Coronary artery (tissue), 2 donors: ENCODE results near the gene PSRC1.
A peak's percentile ranks its signal among the peaks of the same experiment; 100 is the strongest.

Experiments
- DNase-seq: peaks from one replicate; pipeline ENCODE4 v3.0.0-alpha.2; 2017; ENCODE audit warnings: low spot score
- H3K27ac ChIP-seq, 2 donors: fragments of 200-600 bp; sonication (generic); one replicate each; pipeline ENCODE4 v1.5.1; 2016 to 2019
- H3K4me3 ChIP-seq: fragments of 200-600 bp; sonication (generic); 2 replicates; pipeline ENCODE4 v1.5.1; 2016; ENCODE audit warnings: mild to moderate bottlenecking, moderate library complexity
- CTCF ChIP-seq: fragments of 200-600 bp; sonication (generic); IDR thresholded peaks from one replicate; pipeline ENCODE4 v1.5.1; 2019; ENCODE audit warnings: antibody characterized with exemption

Gene PSRC1

GRCh38 chr1:109265741-109266330 is 17.1 kb downstream of the PSRC1 start:
- DNase-seq, result no peak
- Histone ChIP-seq H3K27ac (no peak overlapping the region), H3K4me3 (no peak overlapping the region)
- no peak for TF ChIP-seq CTCF

GRCh38 chr1:109265016-109265415 is 17.9 kb downstream of the PSRC1 start:
- no peak for DNase-seq
- H3K4me3 ChIP-seq, result no peak overlapping the region
- H3K27ac ChIP-seq, result no peak overlapping the region
- no peak for TF ChIP-seq CTCF

- TF ChIP-seq CTCF, result no peak
- DNase-seq, result no peak
- Histone ChIP-seq H3K4me3 (no peak overlapping the region), H3K27ac (no peak overlapping the region)
These were observed 18.6 kb downstream of the PSRC1 start for GRCh38 chr1:109264379-109264755.

- no peak overlapping the region for H3K4me3 ChIP-seq
- H3K27ac ChIP-seq, result no peak overlapping the region
- DNase-seq, result no peak
- TF ChIP-seq CTCF, result peak; percentile 80
These were observed 19.2 kb downstream of the PSRC1 start for GRCh38 chr1:109263597-109264378.

- no peak for DNase-seq
- no peak for TF ChIP-seq CTCF
- Histone ChIP-seq H3K27ac (no peak overlapping the region), H3K4me3 (no peak overlapping the region)
These were observed 19.7 kb downstream of the PSRC1 start for GRCh38 chr1:109263234-109263596.

GRCh38 chr1:109262231-109263055 is 20.5 kb downstream of the PSRC1 start:
- Histone ChIP-seq H3K4me3 (no peak overlapping the region), H3K27ac (no peak overlapping the region)
- no peak for TF ChIP-seq CTCF
- no peak for DNase-seq
